OCI-LY3 (cell line): ENCODE data around the gene FAM120A.

Experiments used
- H2AFZ ChIP-seq: fragments of 200-600, 300-600 bp; shearing (Covaris generic); 2 replicates; pipeline ENCODE4 v1.6.0; 2014; ENCODE audit warnings: antibody characterized with exemption, low read depth, low read length
- H3K27ac ChIP-seq: fragments of 200-600, 300-600 bp; sonication (generic); 2 replicates; pipeline ENCODE4 v1.5.1; 2014; ENCODE audit warnings: mild to moderate bottlenecking, low read length, moderate library complexity, mixed read lengths
- H3K27me3 ChIP-seq: fragments of 200-600, 300-600 bp; sonication (generic); 2 replicates; pipeline ENCODE4 v1.6.1; 2014; ENCODE audit warnings: low read depth, low read length, mixed read lengths
- H3K36me3 ChIP-seq: fragments of 200-600, 300-600 bp; sonication (generic); replicated peaks from 2 replicates; pipeline ENCODE3; 2014; ENCODE audit warnings: low read depth, low read length, mixed read lengths
- H3K4me1 ChIP-seq: fragments of 300-600, 200-600 bp; sonication (generic); 2 replicates; pipeline ENCODE4 v1.6.1; 2014; ENCODE audit warnings: low read length, mixed read lengths
- H3K4me2 ChIP-seq: fragments of 200-600, 300-600 bp; sonication (generic); 2 replicates; pipeline ENCODE4 v1.6.1; 2014; ENCODE audit warnings: low read length, mixed read lengths
- H3K4me3 ChIP-seq: fragments of 300-600, 200-600 bp; sonication (generic); 2 replicates; pipeline ENCODE4 v1.5.1; 2014; ENCODE audit warnings: antibody characterized with exemption, mild to moderate bottlenecking, low read length, moderate library complexity
- H3K79me2 ChIP-seq: fragments of 300-600, 200-600 bp; shearing (Covaris generic); 2 replicates; pipeline ENCODE4 v1.6.1; 2014; ENCODE audit warnings: mild to moderate bottlenecking, low read length, mixed read lengths
- H3K9ac ChIP-seq: fragments of 300-600, 200-600 bp; shearing (Covaris generic); 2 replicates; pipeline ENCODE4 v1.6.0; 2014; ENCODE audit warnings: mild to moderate bottlenecking, low read length, moderate library complexity
- H3K9me3 ChIP-seq: fragments of 200-600, 300-600 bp; shearing (Covaris generic); 2 replicates; pipeline ENCODE4 v1.6.1; 2014; ENCODE audit warnings: low read length, mixed read lengths; ENCODE audit not compliant: insufficient read depth
- H4K20me1 ChIP-seq: fragments of 200-600, 300-600 bp; sonication (generic); 2 replicates; pipeline ENCODE4 v1.6.1; 2016; ENCODE audit warnings: low read length, mixed read lengths; ENCODE audit not compliant: insufficient read depth
- CTCF ChIP-seq: fragments of 200-600, 300-600 bp; sonication (generic); IDR thresholded peaks from 2 replicates; pipeline ENCODE4 v1.5.1; 2014; ENCODE audit warnings: antibody characterized with exemption, low read length, low read depth
- EZH2phosphoT487 ChIP-seq: fragments of 200-600 bp; shearing (Covaris generic); IDR thresholded peaks from 2 replicates; pipeline ENCODE4 v1.6.1; 2018; ENCODE audit warnings: antibody characterized with exemption, mixed run types, low read depth

The FAM120A gene

GRCh38 chr9:93447655-93448054 is 3.8 kb upstream of the FAM120A start:
- Histone ChIP-seq H3K27me3 (no peaks in the 10 kb centered on the region), H3K4me2 (no peak overlapping the region), H3K4me1 (peaks cover 6% of the 10 kb centered on the region), H3K9me3 (no peaks in the 10 kb centered on the region), H2AFZ (no peak overlapping the region), H4K20me1 (no peaks in the 10 kb centered on the region), H3K9ac (no peak overlapping the region), H3K27ac (no peak overlapping the region), H3K4me3 (no peak overlapping the region), H3K79me2 (peaks cover 22% of the 10 kb centered on the region), H3K36me3 (peaks cover 29% of the 10 kb centered on the region)
- TF ChIP-seq CTCF (no peak), EZH2phosphoT487 (no peak)

- peaks cover 27% of the 10 kb centered on the region for H3K36me3 ChIP-seq
- no peaks in the 10 kb centered on the region for H3K9me3 ChIP-seq
- peak overlapping the region; percentile 88 for H3K9ac ChIP-seq
- H3K27ac ChIP-seq, result peak overlapping the region; percentile 60
- H2AFZ ChIP-seq, result 0 out of 2 replicates have a peak overlapping the region, but pooled peaks have one; percentile 35
- H3K79me2 ChIP-seq, result peaks cover 66% of the 10 kb centered on the region
- TF ChIP-seq CTCF (no peak), EZH2phosphoT487 (no peak)
- H3K4me1 ChIP-seq, result peaks cover 28% of the 10 kb centered on the region
- H3K4me3 ChIP-seq, result peak overlapping the region; percentile 81
- no peaks in the 10 kb centered on the region for H3K27me3 ChIP-seq
- H3K4me2 ChIP-seq, result peak overlapping the region; percentile 88
- H4K20me1 ChIP-seq, result peaks cover 28% of the 10 kb centered on the region
Observed at GRCh38 chr9:93451849-93452709, 594 bp downstream of the FAM120A start.

- Histone ChIP-seq H3K79me2 (peaks cover 72% of the 10 kb centered on the region), H2AFZ (no peak overlapping the region), H3K4me2 (peak overlapping the region; percentile 88), H3K27me3 (no peaks in the 10 kb centered on the region), H3K4me1 (peaks cover 28% of the 10 kb centered on the region), H3K27ac (peak overlapping the region; percentile 60), H3K4me3 (peak overlapping the region; percentile 81), H3K36me3 (peaks cover 27% of the 10 kb centered on the region), H3K9me3 (no peaks in the 10 kb centered on the region), H4K20me1 (peaks cover 31% of the 10 kb centered on the region), H3K9ac (peak overlapping the region; percentile 88)
- TF ChIP-seq EZH2phosphoT487 (no peak), CTCF (no peak)
Observed at GRCh38 chr9:93452710-93453046, 1.2 kb downstream of the FAM120A start.

- Histone ChIP-seq H3K36me3 (peaks cover 26% of the 10 kb centered on the region), H3K4me3 (peak within 1 kb of the TSS; percentile 81), H3K9me3 (no peaks in the 10 kb centered on the region), H3K9ac (peak within 1 kb of the TSS; percentile 88), H3K4me1 (peaks cover 28% of the 10 kb centered on the region), H2AFZ (no peak within 1 kb of the TSS), H4K20me1 (peaks cover 35% of the 10 kb centered on the region), H3K27ac (peak within 1 kb of the TSS; percentile 60), H3K27me3 (no peaks in the 10 kb centered on the region), H3K4me2 (peak within 1 kb of the TSS; percentile 88), H3K79me2 (peaks cover 78% of the 10 kb centered on the region)
- TF ChIP-seq CTCF, result no peak
- TF ChIP-seq EZH2phosphoT487, result no peak
Observed at GRCh38 chr9:93453047-93453914, 1.8 kb downstream of the FAM120A start, which contains the start of gene FAM120AOS. FAM120AOS (minus strand) TSS chr9:93453581; CDS start chr9:93452709, 872 bp downstream.
